T-cell (primary cell): ENCODE measurements around the gene ZNF423. TPM values are rescaled to one million over a fixed set of nuclear protein-coding genes. Genes with fewer than 3 reads are reported as not detected.

Experiments used
- ATAC-seq, 4 experiments: fragments of 200-7000 bp in 3 of 4; fragments of 150-1000 bp in 1 of 4; cut with Tn5 transposase; replicated peaks in 1 of 4; 1 replicate in 3 of 4; 2 replicates in 1 of 4; pipeline ENCODE4 v1.10.0; 2021; ENCODE audit warnings: moderate library complexity in 3 of 4, mild to moderate bottlenecking in 2 of 4, moderate number of reproducible peaks in 1 of 4
- CTCF ChIA-PET, 2 donors: fragments of 300-600 bp; sonication (Branson Sonifier 250); formaldehyde crosslinking; loops; one replicate each; lab custom pipeline; 2022; ENCODE audit warnings: antibody characterized with exemption in 2 of 2; lab: Charles Lee
- POLR2A ChIA-PET, 2 donors: fragments of 300-600 bp; sonication (Branson Sonifier 250); formaldehyde crosslinking; loops; one replicate each; lab custom pipeline; 2022; ENCODE audit warnings: antibody characterized with exemption in 2 of 2; lab: Charles Lee
- DNase-seq, 35 experiments: peaks; one replicate each; pipeline versions ENCODE4 v3.0.0 to v3.0.0-alpha.2; 2013 to 2023
- H3K27ac ChIP-seq: one replicate; pipeline ENCODE4 v1.5.1; 2013; ENCODE audit warnings: low read length
- H3K27me3 ChIP-seq, 2 experiments: replicated peaks in 1 of 2; 1 replicate in 1 of 2; 2 replicates in 1 of 2; pipeline versions ENCODE4 v1.6.1 to v1.7.0; 2013; ENCODE audit warnings: low read length in 1 of 2, mixed read lengths in 1 of 2; ENCODE audit not compliant: control insufficient read depth in 2 of 2, insufficient read depth in 2 of 2; ENCODE audit errors: extremely low read depth in 1 of 2
- H3K36me3 ChIP-seq, 2 donors: 1 replicate in 1 of 2; 2 replicates in 1 of 2; pipeline versions ENCODE4 v1.6.1 to v1.7.0; 2013; ENCODE audit warnings: low read length in 1 of 2; ENCODE audit not compliant: control insufficient read depth in 2 of 2, insufficient read depth in 1 of 2; ENCODE audit errors: extremely low read depth in 1 of 2
- H3K4me1 ChIP-seq, 2 experiments: 1 replicate in 1 of 2; 2 replicates in 1 of 2; pipeline versions ENCODE4 v1.6.1 to v1.7.0; 2013; ENCODE audit warnings: low read length in 2 of 2, mixed read lengths in 1 of 2; ENCODE audit not compliant: insufficient read depth in 2 of 2, control insufficient read depth in 1 of 2; ENCODE audit errors: extremely low read depth in 1 of 2
- H3K4me3 ChIP-seq, 2 donors: 1 replicate in 1 of 2; 2 replicates in 1 of 2; pipeline versions ENCODE4 v1.5.1 to v1.7.0; 2013; ENCODE audit warnings: mild to moderate bottlenecking in 2 of 2, low read length in 1 of 2, moderate library complexity in 1 of 2; ENCODE audit not compliant: control insufficient read depth in 1 of 2; ENCODE audit errors: extremely low read depth in 1 of 2
- H3K9me3 ChIP-seq: 2 replicates; pipeline ENCODE4 v1.7.0; 2013
- H3K27ac Mint-ChIP-seq, 2 donors: one replicate each; pipeline ENCODE4 v1.8.0; 2020 to 2021; ENCODE audit warnings: mild to moderate bottlenecking in 2 of 2, mixed read lengths in 2 of 2
- H3K27me3 Mint-ChIP-seq, 2 donors: one replicate each; pipeline ENCODE4 v1.8.0; 2021 to 2022; ENCODE audit warnings: mixed read lengths in 2 of 2
- H3K36me3 Mint-ChIP-seq: one replicate; pipeline ENCODE4 v1.8.0; 2021; ENCODE audit warnings: mixed read lengths
- H3K4me1 Mint-ChIP-seq, 3 donors: one replicate each; pipeline ENCODE4 v1.8.0; 2020 to 2022; ENCODE audit warnings: mixed read lengths in 3 of 3, mild to moderate bottlenecking in 1 of 3
- H3K4me3 Mint-ChIP-seq, 3 donors: one replicate each; pipeline ENCODE4 v1.8.0; 2020 to 2022; ENCODE audit warnings: mild to moderate bottlenecking in 3 of 3, mixed read lengths in 3 of 3, moderate library complexity in 3 of 3
- H3K9me3 Mint-ChIP-seq, 3 donors: one replicate each; pipeline ENCODE4 v1.8.0; 2020 to 2022; ENCODE audit warnings: mixed read lengths in 3 of 3
- WGBS: methylation state at CpG from one replicate; pipeline ENCODE4 v1.1.5; 2013; ENCODE audit warnings: missing lambda C conversion rate; ENCODE audit not compliant: insufficient coverage; 5-methylcytosine and 5-hydroxymethylcytosine counted together
- total RNA-seq, 35 experiments: library from RNA in 6 of 35; stranded (reverse) in 6 of 35; fragments of 120-200 nt in 1 of 35; gene quantifications; one replicate each; pipeline versions ENCODE4 v1.2.1 to v1.2.4 and lab custom pipeline; 2013 to 2026

ZNF423 gene
- total RNA-seq, 5 donors from 2014 or later (not counting 1 experiment from before 2014, with no cell fraction given) = 0.07 to 0.12 TPM; not detected in 3

DNA sequence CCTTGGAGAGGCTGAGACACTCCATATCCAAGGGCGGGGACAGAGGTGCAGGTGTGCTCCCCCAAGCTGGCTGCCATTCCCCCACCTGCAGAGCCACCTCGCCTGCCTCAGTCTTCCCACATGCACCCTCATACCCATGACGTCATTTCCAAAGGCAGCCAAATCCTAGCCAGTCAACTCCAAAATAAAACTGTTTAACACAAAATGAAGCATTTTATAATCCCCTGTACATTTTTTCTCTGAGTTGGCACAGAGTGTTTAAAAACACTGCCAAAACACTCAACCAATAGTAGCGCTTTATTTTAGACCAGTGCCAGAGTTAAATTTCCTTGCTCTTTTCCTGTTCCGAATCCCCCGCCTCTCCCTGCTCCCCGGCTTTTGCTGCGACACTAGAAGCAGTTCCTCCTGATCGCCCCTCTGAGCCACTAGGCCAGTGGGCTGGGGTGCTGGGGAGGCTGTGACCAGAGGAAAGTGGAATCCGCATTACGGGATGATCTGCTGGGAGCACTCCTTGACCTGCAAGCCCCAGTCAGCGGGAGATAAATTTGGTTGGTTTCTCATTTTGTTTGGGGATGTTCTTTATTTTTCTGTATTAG, 139.5 kb downstream of the ZNF423 start:
- POLR2A ChIA-PET = no interaction called here
- Mint-ChIP-seq H3K27ac (no peak overlapping the region), H3K4me3 (no peak overlapping the region), H3K27me3 (no peaks in the 10 kb centered on the region), H3K9me3 (no peaks in the 10 kb centered on the region), H3K36me3 (no peaks in the 10 kb centered on the region), H3K4me1 (no peaks in the 10 kb centered on the region)
- Histone ChIP-seq H3K4me3 (no peak overlapping the region), H3K4me1 (no peaks in the 10 kb centered on the region), H3K27me3 (peaks cover 0 to 2% of the 10 kb centered on the region in 2 experiments), H3K9me3 (no peaks in the 10 kb centered on the region), H3K27ac (no peak overlapping the region), H3K36me3 (no peaks in the 10 kb centered on the region)
- no peak for DNase-seq
- CTCF ChIA-PET = no interaction called here
- WGBS = 87% methylated on average over 8 of the region's 12 CpGs
- ATAC-seq = no peak

DNA sequence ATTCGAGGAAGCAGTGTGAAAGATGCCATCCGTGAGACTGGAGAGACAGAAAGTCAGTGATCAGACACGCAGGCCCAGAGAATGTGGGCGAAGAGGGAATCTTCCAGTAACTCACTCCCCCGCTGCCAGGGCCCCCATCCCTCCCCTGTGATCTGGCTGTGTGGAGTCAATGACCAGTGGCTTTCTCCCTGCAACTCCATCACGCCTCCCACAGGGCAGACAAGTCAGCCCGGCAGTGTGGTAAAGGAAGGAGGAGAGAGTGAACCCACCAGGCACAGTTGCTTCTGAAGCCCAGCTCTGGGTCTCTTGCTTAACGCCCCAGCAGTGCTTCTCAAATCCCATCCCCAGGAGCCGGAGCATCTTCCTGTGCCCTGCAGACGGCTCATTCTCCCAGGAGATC, 142.1 kb downstream of the ZNF423 start:
- no peaks in the 10 kb centered on the region for H3K36me3 Mint-ChIP-seq
- H3K4me3 Mint-ChIP-seq = no peak overlapping the region
- WGBS = 73% methylated on average over 4 of the region's 10 CpGs
- Histone ChIP-seq H3K27ac (no peak overlapping the region), H3K4me1 (no peaks in the 10 kb centered on the region), H3K9me3 (no peaks in the 10 kb centered on the region), H3K36me3 (no peaks in the 10 kb centered on the region), H3K27me3 (peaks cover 0 to 2% of the 10 kb centered on the region in 2 experiments), H3K4me3 (no peak overlapping the region)
- no peaks in the 10 kb centered on the region for H3K4me1 Mint-ChIP-seq
- CTCF ChIA-PET = no interaction called here
- H3K9me3 Mint-ChIP-seq = no peaks in the 10 kb centered on the region
- DNase-seq (no peak), ATAC-seq (no peak)
- no peak overlapping the region for H3K27ac Mint-ChIP-seq
- H3K27me3 Mint-ChIP-seq = peaks cover 0 to 4% of the 10 kb centered on the region in 2 donors
- POLR2A ChIA-PET = no interaction called here

DNA sequence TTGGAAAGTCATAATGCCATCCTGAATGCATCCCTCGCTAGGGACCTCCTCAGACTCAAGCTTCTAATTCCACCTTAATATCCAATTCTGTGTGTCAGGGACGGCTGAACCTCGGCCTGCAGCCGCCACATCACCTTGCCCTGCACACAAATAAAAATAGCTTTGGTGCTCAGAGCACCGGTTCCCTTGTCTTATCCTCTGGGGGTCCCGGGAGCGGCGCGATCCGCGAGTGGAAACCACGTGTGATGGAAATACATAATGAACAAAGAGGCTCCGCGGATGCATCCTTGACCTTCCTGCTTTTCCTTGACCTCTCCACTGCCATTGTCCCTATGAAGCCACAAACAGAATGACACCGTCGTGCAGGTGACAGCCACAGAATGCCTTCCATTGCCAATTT, 143.4 kb downstream of the ZNF423 start:
- CTCF ChIA-PET = no interaction called here
- POLR2A ChIA-PET = no interaction called here

DNA sequence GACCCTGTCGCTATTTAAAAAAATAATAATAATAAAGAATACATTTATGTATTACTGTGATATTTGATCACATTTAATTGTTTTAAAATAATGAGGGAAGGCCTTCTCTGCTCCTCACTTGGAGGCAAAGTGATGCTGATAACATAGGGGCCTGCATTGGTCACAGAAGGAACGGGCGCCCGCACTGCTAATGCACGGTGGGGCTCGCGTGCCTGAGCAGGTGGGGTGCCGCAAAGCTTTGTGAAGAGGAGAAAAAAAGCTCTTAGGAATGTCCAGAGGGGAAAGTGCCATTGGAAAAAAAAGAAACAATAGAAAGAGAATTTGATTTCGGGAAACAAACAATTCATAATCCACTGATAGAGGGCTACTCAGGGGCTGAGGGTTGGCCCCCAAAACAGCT, 143.8 kb downstream of the ZNF423 start:
- H3K4me3 Mint-ChIP-seq = no peak overlapping the region
- H3K36me3 Mint-ChIP-seq = no peaks in the 10 kb centered on the region
- POLR2A ChIA-PET = no interaction called here
- CTCF ChIA-PET = no interaction called here
- peaks cover 0 to 4% of the 10 kb centered on the region in 2 donors for H3K27me3 Mint-ChIP-seq
- Histone ChIP-seq H3K4me3 (no peak overlapping the region), H3K9me3 (no peaks in the 10 kb centered on the region), H3K27me3 (peaks cover 0 to 3% of the 10 kb centered on the region in 2 experiments), H3K36me3 (no peaks in the 10 kb centered on the region), H3K27ac (no peak overlapping the region), H3K4me1 (no peaks in the 10 kb centered on the region)
- no CpG with 5 or more reads among the region's 9 CpGs for WGBS
- no peaks in the 10 kb centered on the region for H3K4me1 Mint-ChIP-seq
- H3K27ac Mint-ChIP-seq = no peak overlapping the region
- no peak for DNase-seq
- no peak for ATAC-seq
- no peaks in the 10 kb centered on the region for H3K9me3 Mint-ChIP-seq

More for the DNA sequence above, 143.4 kb downstream of the ZNF423 start:
- Mint-ChIP-seq H3K9me3 (no peaks in the 10 kb centered on the region), H3K27ac (no peak overlapping the region), H3K4me3 (no peak overlapping the region), H3K4me1 (no peaks in the 10 kb centered on the region), H3K36me3 (no peaks in the 10 kb centered on the region), H3K27me3 (peaks cover 0 to 4% of the 10 kb centered on the region in 2 donors)
- Histone ChIP-seq H3K36me3 (no peaks in the 10 kb centered on the region), H3K4me1 (no peaks in the 10 kb centered on the region), H3K27ac (no peak overlapping the region), H3K4me3 (no peak overlapping the region), H3K9me3 (no peaks in the 10 kb centered on the region), H3K27me3 (peaks cover 0 to 2% of the 10 kb centered on the region in 2 experiments)
- ATAC-seq = no peak
- no peak for DNase-seq
- WGBS = 86% methylated on average over 6 of the region's 16 CpGs

DNA sequence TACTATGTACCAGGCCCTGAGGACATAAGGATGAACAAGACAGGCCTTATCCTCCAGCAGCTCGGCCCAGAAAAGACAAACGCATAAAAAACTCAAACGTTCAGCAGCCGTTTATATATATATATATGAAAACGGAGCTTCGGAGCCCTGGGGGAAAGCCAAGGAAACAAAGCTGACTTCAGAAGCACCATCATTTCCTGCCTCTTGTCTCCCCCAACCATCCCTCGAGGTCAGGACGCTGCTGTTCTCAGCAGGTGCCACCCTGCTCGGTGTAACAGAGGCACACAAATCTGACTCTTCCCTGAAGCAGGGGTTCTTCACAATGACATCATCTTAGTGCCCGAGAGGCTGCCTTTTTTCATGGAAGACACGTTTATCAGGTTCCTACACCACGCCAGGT, 146.9 kb downstream of the ZNF423 start:
- no peaks in the 10 kb centered on the region for H3K4me1 ChIP-seq
- ChIA-PET CTCF (interaction anchor here in 1 of 2 donors (0.6 kb wide), 1 partner anchor 36 kb away, joined by 3 read pairs; no protein-coding TSS in a partner anchor), POLR2A (no interaction called here)
- Mint-ChIP-seq H3K27ac (no peak overlapping the region), H3K27me3 (peaks cover 0 to 7% of the 10 kb centered on the region in 2 donors), H3K4me1 (no peaks in the 10 kb centered on the region), H3K9me3 (no peaks in the 10 kb centered on the region), H3K4me3 (no peak overlapping the region), H3K36me3 (no peaks in the 10 kb centered on the region)
- no peak for ATAC-seq
- no peaks in the 10 kb centered on the region for H3K36me3 ChIP-seq
- 31% methylated on average over 5 of the region's 12 CpGs for WGBS
- H3K27ac ChIP-seq = no peak overlapping the region
- H3K4me3 ChIP-seq = no peak overlapping the region
- H3K27me3 ChIP-seq = peaks cover 0 to 11% of the 10 kb centered on the region in 2 experiments
- no peak for DNase-seq
- no peaks in the 10 kb centered on the region for H3K9me3 ChIP-seq

DNA sequence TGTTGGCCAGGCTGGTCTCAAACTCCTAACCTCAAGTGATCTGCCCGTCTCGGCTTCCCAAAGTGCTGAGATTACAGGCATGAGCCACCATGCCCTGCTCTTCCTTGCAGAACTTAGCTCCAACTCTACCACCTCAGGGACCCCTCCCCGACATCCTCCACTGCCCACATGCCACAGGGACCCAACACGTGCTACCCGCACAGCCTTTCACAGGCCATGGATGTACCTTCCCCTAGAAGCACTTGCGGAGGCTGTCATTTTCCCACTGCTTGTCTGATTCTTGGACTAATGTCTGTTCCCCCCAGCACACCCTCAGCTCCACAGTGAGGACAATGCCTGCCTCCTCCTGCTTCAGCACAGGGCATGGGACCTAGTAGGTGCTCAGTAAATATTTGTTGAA, 147.4 kb downstream of the ZNF423 start:
- H3K4me1 Mint-ChIP-seq = no peaks in the 10 kb centered on the region
- no peak overlapping the region for H3K4me3 Mint-ChIP-seq
- no peak overlapping the region for H3K27ac ChIP-seq
- ChIA-PET POLR2A (no interaction called here), CTCF (interaction anchor here in 1 of 2 donors (0.6 kb wide), 2 partner anchors 37 to 313 kb away, joined by 3 to 5 read pairs; no protein-coding TSS in a partner anchor)
- peaks cover 0 to 9% of the 10 kb centered on the region in 2 experiments for H3K27me3 ChIP-seq
- H3K4me1 ChIP-seq = no peaks in the 10 kb centered on the region
- no peaks in the 10 kb centered on the region for H3K36me3 ChIP-seq
- DNase-seq (no peak), ATAC-seq (no peak)
- no peaks in the 10 kb centered on the region for H3K9me3 ChIP-seq
- 90% methylated on average over 5 of the region's 6 CpGs for WGBS
- no peak overlapping the region for H3K4me3 ChIP-seq
- H3K27me3 Mint-ChIP-seq = peaks cover 0 to 7% of the 10 kb centered on the region in 2 donors
- no peak overlapping the region for H3K27ac Mint-ChIP-seq
- no peaks in the 10 kb centered on the region for H3K9me3 Mint-ChIP-seq
- H3K36me3 Mint-ChIP-seq = no peaks in the 10 kb centered on the region
